ENCODE measurements around the gene CACNB1. TPM values are rescaled to one million over a fixed set of nuclear protein-coding genes. Genes with fewer than 3 reads are reported as not detected.

Gene CACNB1
- total and polyA plus RNA-seq, 2 experiments from 2014 or later, result 27.6 to 41.6 TPM

DNA sequence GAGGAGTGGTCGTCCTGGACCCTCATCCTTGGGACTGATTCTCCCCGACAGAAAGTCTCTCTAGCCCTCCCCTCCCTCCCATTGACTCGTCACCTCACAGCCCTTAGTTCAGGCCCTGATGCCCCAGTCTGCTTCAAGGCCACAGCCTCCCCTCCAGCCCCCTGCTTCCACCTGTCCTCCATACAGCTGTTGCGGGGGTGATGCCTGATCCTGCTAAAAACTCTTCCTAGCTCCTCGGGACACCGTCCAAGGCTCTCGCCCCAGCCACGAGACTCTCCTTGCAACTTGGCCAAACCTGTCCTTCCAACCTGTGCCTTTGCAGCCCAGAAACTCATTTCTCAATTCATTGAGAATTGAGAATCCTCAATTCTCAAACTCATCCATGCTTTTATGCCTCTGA lies 21.4 kb upstream of the CACNB1 start:
- no peak for TF ChIP-seq CTCF (IDR thresholded peaks at IDR 0.05; ENCODE audit: low read depth, low read length)
- Histone ChIP-seq H3K27me3 (peaks cover 53% of the 10 kb centered on the region), H3K4me3 (no peak overlapping the region), H3K9me3 (ENCODE audit: low read depth) (no peaks in the 10 kb centered on the region), H3K27ac (no peak overlapping the region), H3K4me1 (ENCODE audit: low read depth) (peaks cover 6% of the 10 kb centered on the region), H3K36me3 (no peaks in the 10 kb centered on the region)
- DNase-seq (ENCODE audit: low read depth in 1 of 2, low spot score in 1 of 2), result no peak

- no peak overlapping the region for H3K4me3 ChIP-seq
- TF ChIP-seq CTCF (IDR thresholded peaks at IDR 0.05; ENCODE audit: low read depth, low read length), result no peak
- no peaks in the 10 kb centered on the region for H3K36me3 ChIP-seq
Observed at GRCh38 chr17:39217734-39218369, 20.4 kb upstream of the CACNB1 start.

DNA sequence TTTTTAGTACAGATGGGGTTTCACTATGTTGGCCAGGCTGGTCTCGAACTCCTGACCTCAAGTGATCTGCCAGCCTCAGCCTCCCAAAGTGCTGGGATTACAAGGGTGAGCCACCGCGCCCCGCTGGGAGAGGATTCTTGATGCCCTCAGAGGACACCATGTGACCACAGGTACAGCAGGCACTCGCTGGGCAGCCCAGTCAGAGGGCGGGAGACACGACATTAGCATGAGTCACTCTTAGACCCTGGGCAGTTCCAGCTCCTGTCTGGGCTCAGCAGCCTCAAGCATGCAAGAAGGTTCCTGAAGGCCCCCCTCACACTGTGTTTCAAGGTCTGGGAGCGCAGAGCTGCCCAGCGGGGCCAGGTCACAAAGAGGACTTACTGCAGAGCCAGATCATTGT lies 16.4 kb upstream of the CACNB1 start:
- H3K27ac ChIP-seq, result no peak overlapping the region
- no peaks in the 10 kb centered on the region for H3K36me3 ChIP-seq
- no peak for TF ChIP-seq CTCF (IDR thresholded peaks at IDR 0.05; ENCODE audit: low read depth, low read length)
- H3K4me3 ChIP-seq, result no peak overlapping the region
- no peak for DNase-seq (ENCODE audit: low read depth in 1 of 2, low spot score in 1 of 2)
- H3K9me3 ChIP-seq (ENCODE audit: low read depth), result no peaks in the 10 kb centered on the region
- H3K4me1 ChIP-seq (ENCODE audit: low read depth), result peaks cover 13% of the 10 kb centered on the region
- H3K27me3 ChIP-seq, result peaks cover 26% of the 10 kb centered on the region

More at GRCh38 chr17:39217734-39218369, 20.4 kb upstream of the CACNB1 start:
- no peak for DNase-seq (ENCODE audit: low read depth in 1 of 2, low spot score in 1 of 2)
- H3K27me3 ChIP-seq, result peaks cover 42% of the 10 kb centered on the region
- H3K9me3 ChIP-seq (ENCODE audit: low read depth), result no peaks in the 10 kb centered on the region
- no peak overlapping the region for H3K27ac ChIP-seq
- peaks cover 6% of the 10 kb centered on the region for H3K4me1 ChIP-seq (ENCODE audit: low read depth)

- peaks cover 13% of the 10 kb centered on the region for H3K4me1 ChIP-seq (ENCODE audit: low read depth)
- H3K9me3 ChIP-seq (ENCODE audit: low read depth), result no peaks in the 10 kb centered on the region
- H3K4me3 ChIP-seq, result no peak overlapping the region
- no peak overlapping the region for H3K27ac ChIP-seq
- no peaks in the 10 kb centered on the region for H3K36me3 ChIP-seq
- no peak for TF ChIP-seq CTCF (IDR thresholded peaks at IDR 0.05; ENCODE audit: low read depth, low read length)
- DNase-seq (ENCODE audit: low read depth in 1 of 2, low spot score in 1 of 2), result no peak
- peaks cover 17% of the 10 kb centered on the region for H3K27me3 ChIP-seq
Observed at GRCh38 chr17:39212841-39213480, 15.5 kb upstream of the CACNB1 start.

DNA sequence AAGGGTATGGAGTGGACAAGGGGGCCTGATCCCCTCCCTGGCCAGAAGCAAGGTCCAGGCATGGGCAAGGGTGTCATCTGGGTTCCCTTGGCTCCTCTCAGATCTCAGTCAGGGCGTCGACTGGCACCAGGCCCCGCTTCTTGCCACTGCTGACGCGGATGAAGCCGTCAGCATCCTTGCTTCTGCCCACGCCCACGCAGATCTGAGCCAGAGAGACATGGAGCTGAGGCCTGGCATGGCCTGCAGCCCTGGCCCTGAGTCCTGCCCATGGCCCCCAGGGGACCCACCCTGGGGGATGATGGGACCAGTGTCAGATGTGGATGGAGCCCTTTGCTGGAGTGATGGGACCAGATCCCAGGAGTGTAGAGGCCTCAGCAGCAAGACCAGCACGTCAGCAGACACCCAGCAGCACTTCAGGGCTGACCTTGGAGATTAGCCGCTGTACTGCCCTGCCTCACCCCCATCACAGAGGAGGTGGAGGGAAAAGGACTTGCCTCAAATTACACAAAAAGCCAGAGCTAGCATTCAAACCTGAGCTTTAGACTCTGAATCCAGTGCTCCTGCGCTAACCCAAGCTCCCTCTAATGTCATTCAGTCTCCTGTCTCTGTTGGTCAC lies 14.8 kb upstream of the CACNB1 start:
- no peak overlapping the region for H3K27ac ChIP-seq
- H3K4me1 ChIP-seq (ENCODE audit: low read depth), result peaks cover 13% of the 10 kb centered on the region
- H3K36me3 ChIP-seq, result no peaks in the 10 kb centered on the region
- no peak for TF ChIP-seq CTCF (IDR thresholded peaks at IDR 0.05; ENCODE audit: low read depth, low read length)
- no peak for DNase-seq (ENCODE audit: low read depth in 1 of 2, low spot score in 1 of 2)
- H3K9me3 ChIP-seq (ENCODE audit: low read depth), result no peaks in the 10 kb centered on the region
- no peak overlapping the region for H3K4me3 ChIP-seq
- H3K27me3 ChIP-seq, result peaks cover 10% of the 10 kb centered on the region
